MCF 10A (cell line): ENCODE data around the gene NTM. TPM values are rescaled to one million over a fixed set of nuclear protein-coding genes. Genes with fewer than 3 reads are reported as not detected.

Experiments used
- BruUV-seq: library from RNA; stranded (reverse); fragments of 400-500 nt; replicated peaks from 2 replicates; lab custom pipeline; 2021; lab: Mats Ljungman, UMichigan
- CTCF ChIA-PET: fragments of 300-600 bp; sonication (Branson Sonifier 250); formaldehyde crosslinking; extraction: SDS; loops from one replicate; lab custom pipeline; 2021; ENCODE audit warnings: antibody characterized with exemption, inconsistent platforms; lab: Yijun Ruan, JAX
- POLR2A ChIA-PET: fragments of 300-600, 350-650 bp; sonication (Branson Sonifier 250); formaldehyde crosslinking; extraction: SDS; loops from one replicate; lab custom pipeline; 2020; ENCODE audit warnings: antibody characterized with exemption, inconsistent platforms; lab: Yijun Ruan, JAX
- DNase-seq: peaks from one replicate; pipeline ENCODE4 v3.0.0-alpha.2; 2018; ENCODE audit not compliant: unreplicated experiment
- H3K27ac Mint-ChIP-seq: one replicate; pipeline ENCODE4 v1.8.0; 2022; ENCODE audit warnings: mild to moderate bottlenecking, low read depth, mixed read lengths; ENCODE audit not compliant: unreplicated experiment
- H3K27me3 Mint-ChIP-seq: one replicate; pipeline ENCODE4 v1.8.0; 2022; ENCODE audit warnings: mixed read lengths; ENCODE audit not compliant: insufficient read depth, unreplicated experiment
- H3K36me3 Mint-ChIP-seq: one replicate; pipeline ENCODE4 v1.8.0; 2022; ENCODE audit warnings: mild to moderate bottlenecking, moderate library complexity, mixed read lengths; ENCODE audit not compliant: insufficient read depth, unreplicated experiment
- H3K4me1 Mint-ChIP-seq: one replicate; pipeline ENCODE4 v1.8.0; 2022; ENCODE audit warnings: mixed read lengths; ENCODE audit not compliant: insufficient read depth, unreplicated experiment
- H3K4me3 Mint-ChIP-seq: one replicate; pipeline ENCODE4 v1.8.0; 2022; ENCODE audit warnings: mild to moderate bottlenecking, moderate library complexity, mixed read lengths; ENCODE audit not compliant: unreplicated experiment
- H3K9me3 Mint-ChIP-seq: one replicate; pipeline ENCODE4 v1.8.0; 2022; ENCODE audit warnings: mixed read lengths; ENCODE audit not compliant: unreplicated experiment
- CTCF ChIP-seq: fragments of 200-600 bp; IDR thresholded peaks from one replicate; pipeline ENCODE4 v1.8.0; 2022; ENCODE audit warnings: antibody characterized with exemption, mild to moderate bottlenecking; ENCODE audit not compliant: unreplicated experiment
- intact Hi-C: fragments of 100-400 bp; cut with micrococcal nuclease; formaldehyde crosslinking; loops from 2 replicates; pipeline ENCODE4 v1.14.1; 2022
- total RNA-seq: library from RNA; stranded (reverse); gene quantifications from 2 replicates; pipeline ENCODE4 v1.2.3, GENCODE V29; 2022

The NTM gene
- total RNA-seq, 1 experiment from 2014 or later = not detected

GRCh38 chr11:131889146-131889577 is 518.7 kb downstream of the NTM start:
- H3K27ac Mint-ChIP-seq = no peak overlapping the region
- no peak for TF ChIP-seq CTCF
- H3K9me3 Mint-ChIP-seq = peaks cover 44% of the 10 kb centered on the region
- ChIA-PET CTCF (no interaction called here), POLR2A (no interaction called here)
- H3K36me3 Mint-ChIP-seq = no peaks in the 10 kb centered on the region
- no peak overlapping the region for H3K4me3 Mint-ChIP-seq
- H3K27me3 Mint-ChIP-seq = no peaks in the 10 kb centered on the region
- no peak for DNase-seq
- no TSS peak for BruUV-seq
- no peaks in the 10 kb centered on the region for H3K4me1 Mint-ChIP-seq
- intact Hi-C loops = no loop called here

- intact Hi-C loops = no loop called here
- H3K4me3 Mint-ChIP-seq = no peak overlapping the region
- no peak for TF ChIP-seq CTCF
- peaks cover 38% of the 10 kb centered on the region for H3K9me3 Mint-ChIP-seq
- ChIA-PET CTCF (interaction anchor here (0.9 kb wide), 1 partner anchor 1180 kb away, joined by 3 read pairs; no protein-coding TSS in a partner anchor), POLR2A (no interaction called here)
- no TSS peak for BruUV-seq
- no peaks in the 10 kb centered on the region for H3K27me3 Mint-ChIP-seq
- H3K36me3 Mint-ChIP-seq = no peaks in the 10 kb centered on the region
- DNase-seq = no peak
- no peaks in the 10 kb centered on the region for H3K4me1 Mint-ChIP-seq
- no peak overlapping the region for H3K27ac Mint-ChIP-seq
Observed at GRCh38 chr11:131889760-131890581, 519.6 kb downstream of the NTM start.

GRCh38 chr11:131893103-131893890 is 522.9 kb downstream of the NTM start:
- Mint-ChIP-seq H3K4me3 (no peak overlapping the region), H3K27ac (no peak overlapping the region), H3K4me1 (no peaks in the 10 kb centered on the region), H3K36me3 (no peaks in the 10 kb centered on the region), H3K9me3 (peaks cover 33% of the 10 kb centered on the region), H3K27me3 (no peaks in the 10 kb centered on the region)
- intact Hi-C loops = no loop called here
- no TSS peak for BruUV-seq
- CTCF ChIA-PET = no interaction called here
- POLR2A ChIA-PET = no interaction called here
- no peak for DNase-seq
- no peak for TF ChIP-seq CTCF

GRCh38 chr11:131893988-131894387 is 523.6 kb downstream of the NTM start:
- H3K4me1 Mint-ChIP-seq = no peaks in the 10 kb centered on the region
- intact Hi-C loops = no loop called here
- DNase-seq = no peak
- no peaks in the 10 kb centered on the region for H3K27me3 Mint-ChIP-seq
- ChIA-PET CTCF (no interaction called here), POLR2A (no interaction called here)
- no peak overlapping the region for H3K27ac Mint-ChIP-seq
- H3K36me3 Mint-ChIP-seq = no peaks in the 10 kb centered on the region
- peaks cover 35% of the 10 kb centered on the region for H3K9me3 Mint-ChIP-seq
- no peak for TF ChIP-seq CTCF
- no TSS peak for BruUV-seq
- no peak overlapping the region for H3K4me3 Mint-ChIP-seq
